Measurements from ENCODE around the gene PTRH1. TPM values are rescaled to one million over a fixed set of nuclear protein-coding genes. Genes with fewer than 3 reads are reported as not detected.

The PTRH1 gene
- total and polyA plus RNA-seq, 2 of the 4 experiments (the other 2 are of a cell fraction), result 5.4 to 14.8 TPM

DNA sequence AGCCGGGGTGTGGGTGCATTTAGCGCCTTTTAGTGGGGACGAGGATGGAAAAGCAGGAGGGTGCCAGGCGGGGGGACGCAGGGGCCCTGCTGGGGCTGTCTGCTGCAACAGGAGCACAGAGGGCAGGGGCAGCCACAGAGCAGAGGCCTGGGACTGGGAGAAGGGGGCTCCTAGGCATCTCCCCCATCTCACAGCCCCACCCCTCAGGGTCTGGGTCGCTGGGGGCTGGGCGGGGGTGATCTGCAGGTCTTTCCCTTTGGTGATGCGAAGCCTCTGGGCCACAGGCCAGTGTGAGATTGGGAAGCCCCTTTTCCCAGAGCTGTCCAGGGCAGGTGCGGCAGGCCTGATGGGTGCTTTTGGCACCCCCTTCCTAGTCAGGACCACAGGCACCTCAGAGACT is 14.8 kb upstream of the PTRH1 start:
- H3K4ac ChIP-seq (ENCODE audit: low read depth, low read length), result no peak overlapping the region
- intact Hi-C loops (cut with micrococcal nuclease), result loop anchor here (5.0 kb wide), 1 partner anchor 223 kb away; no protein-coding TSS in a partner anchor
- no peak for DNase-seq
- no peak overlapping the region for H3K4me3 ChIP-seq (ENCODE audit: insufficient read depth, low read depth, low read length)
- ChIA-PET POLR2A (ENCODE audit: unreplicated experiment) (no interaction called here), CTCF (no interaction called here)
- H2BK120ac ChIP-seq (ENCODE audit: low read depth, low read length), result no peak overlapping the region
- no peak overlapping the region for H4K8ac ChIP-seq (ENCODE audit: low read depth in 2 of 2, low read length in 2 of 2)
- peaks cover 4 to 12% of the 10 kb centered on the region in 2 experiments; a peak in 2 of 4 replicates for H3K79me1 ChIP-seq (ENCODE audit: low read depth in 1 of 2, low read length in 2 of 2)
- H3K18ac ChIP-seq (ENCODE audit: low read depth, low read length), result no peak overlapping the region
- H3K36me3 ChIP-seq (ENCODE audit: control insufficient read depth, insufficient read depth, low read length), result peaks cover 5% of the 10 kb centered on the region; the same call in 1 of the 2 replicates
- H3K4me2 ChIP-seq (ENCODE audit: low read depth, low read length), result no peak overlapping the region
- no peak for ATAC-seq (ENCODE audit: low read depth)
- H4K91ac ChIP-seq (ENCODE audit: insufficient read depth, low read depth, low read length), result no peak overlapping the region
- H2BK15ac ChIP-seq (ENCODE audit: low read depth, low read length), result no peak overlapping the region
- peaks cover 6% of the 10 kb centered on the region for H3K4me1 ChIP-seq (ENCODE audit: control insufficient read depth, insufficient read depth, low read length)
- no peak overlapping the region for H3K9ac ChIP-seq (ENCODE audit: low read depth, low read length)
- in situ Hi-C loops (cut with MboI; ENCODE audit: low sequenced_read_pairs), result no loop called here
- H4K20me1 ChIP-seq (ENCODE audit: insufficient read depth, low read length), result no peaks in the 10 kb centered on the region
- no peak overlapping the region for H3K23ac ChIP-seq (ENCODE audit: low read depth, low read length)
- H2BK5ac ChIP-seq (ENCODE audit: low read depth, low read length, poor library complexity, severe bottlenecking), result no peak overlapping the region
- dilution Hi-C loops (cut with HindIII; ENCODE audit: low sequenced_read_pairs, unreplicated experiment), result no loop called here
- H3K27me3 ChIP-seq (ENCODE audit: control insufficient read depth, insufficient read depth, low read length), result no peaks in the 10 kb centered on the region
- H4K5ac ChIP-seq (ENCODE audit: low read depth, low read length), result no peak overlapping the region
- H2AFZ ChIP-seq (replicated peaks; ENCODE audit: low read length, poor library complexity), result no peak overlapping the region
- H2BK20ac ChIP-seq (ENCODE audit: low read depth, low read length), result no peak overlapping the region
- H3K9me1 ChIP-seq (ENCODE audit: insufficient read depth, low read length), result no peaks in the 10 kb centered on the region
- no peak overlapping the region for H2AK5ac ChIP-seq (ENCODE audit: low read depth, low read length)
- TF ChIP-seq FOS (IDR thresholded peaks at IDR 0.05; ENCODE audit: low read depth, low read length) (no peak), CHD1 (IDR thresholded peaks at IDR 0.05; ENCODE audit: low read depth, low read length) (no peak), MAZ (IDR thresholded peaks at IDR 0.05; ENCODE audit: borderline replicate concordance, low read depth, low read length) (no peak), CEBPB (IDR thresholded peaks at IDR 0.05; ENCODE audit: low read depth, low read length) (no peak), MAFK (IDR thresholded peaks at IDR 0.05; ENCODE audit: low read depth, low read length) (no peak), BHLHE40 (IDR thresholded peaks at IDR 0.05; ENCODE audit: low read depth, low read length) (no peak), POLR2A (IDR thresholded peaks at IDR 0.05; ENCODE audit: low read depth, low read length) (no peak)
- TF ChIP-seq, protein P1, sequence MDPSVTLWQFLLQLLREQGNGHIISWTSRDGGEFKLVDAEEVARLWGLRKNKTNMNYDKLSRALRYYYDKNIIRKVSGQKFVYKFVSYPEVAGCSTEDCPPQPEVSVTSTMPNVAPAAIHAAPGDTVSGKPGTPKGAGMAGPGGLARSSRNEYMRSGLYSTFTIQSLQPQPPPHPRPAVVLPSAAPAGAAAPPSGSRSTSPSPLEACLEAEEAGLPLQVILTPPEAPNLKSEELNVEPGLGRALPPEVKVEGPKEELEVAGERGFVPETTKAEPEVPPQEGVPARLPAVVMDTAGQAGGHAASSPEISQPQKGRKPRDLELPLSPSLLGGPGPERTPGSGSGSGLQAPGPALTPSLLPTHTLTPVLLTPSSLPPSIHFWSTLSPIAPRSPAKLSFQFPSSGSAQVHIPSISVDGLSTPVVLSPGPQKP (IDR thresholded peaks at IDR 0.05; ENCODE audit: borderline replicate concordance, low read depth, low read length), result no peak
- TF ChIP-seq, protein P2, sequence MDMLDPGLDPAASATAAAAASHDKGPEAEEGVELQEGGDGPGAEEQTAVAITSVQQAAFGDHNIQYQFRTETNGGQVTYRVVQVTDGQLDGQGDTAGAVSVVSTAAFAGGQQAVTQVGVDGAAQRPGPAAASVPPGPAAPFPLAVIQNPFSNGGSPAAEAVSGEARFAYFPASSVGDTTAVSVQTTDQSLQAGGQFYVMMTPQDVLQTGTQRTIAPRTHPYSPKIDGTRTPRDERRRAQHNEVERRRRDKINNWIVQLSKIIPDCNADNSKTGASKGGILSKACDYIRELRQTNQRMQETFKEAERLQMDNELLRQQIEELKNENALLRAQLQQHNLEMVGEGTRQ (IDR thresholded peaks at IDR 0.05; ENCODE audit: low read depth, low read length), result no peak
- H3K9me3 ChIP-seq (ENCODE audit: control insufficient read depth, insufficient read depth, low read length), result no peaks in the 10 kb centered on the region
- WGBS, 2 experiments (ENCODE audit: extremely low coverage in 2 of 2, insufficient read length in 1 of 2), result 67% methylated on average over 6 of the region's 9 CpGs; no CpG with 5 or more reads in 1 of the 2 experiments
- no peak overlapping the region for H3K27ac ChIP-seq (ENCODE audit: insufficient read depth, low read length)
- H3K56ac ChIP-seq (ENCODE audit: extremely low read depth, insufficient read depth, low read length), result no peak overlapping the region
- no peak overlapping the region for H3K14ac ChIP-seq (replicated peaks; ENCODE audit: low read depth, low read length)
- H2AK9ac ChIP-seq (replicated peaks; ENCODE audit: low read depth, low read length, poor library complexity), result no peak overlapping the region
- no TSS peak for BruUV-seq (replicated peaks)

Data from IMR-90 (cell line).